GM19099 (cell line): Measurements from ENCODE around the gene TBCEL.

Experiments
- POLR2A ChIP-seq: IDR thresholded peaks from 3 replicates; pipeline ENCODE4 v1.6.1; 2011; ENCODE audit warnings: low read depth; ENCODE audit not compliant: insufficient read length; ENCODE audit errors: extremely low read depth

Gene TBCEL

DNA sequence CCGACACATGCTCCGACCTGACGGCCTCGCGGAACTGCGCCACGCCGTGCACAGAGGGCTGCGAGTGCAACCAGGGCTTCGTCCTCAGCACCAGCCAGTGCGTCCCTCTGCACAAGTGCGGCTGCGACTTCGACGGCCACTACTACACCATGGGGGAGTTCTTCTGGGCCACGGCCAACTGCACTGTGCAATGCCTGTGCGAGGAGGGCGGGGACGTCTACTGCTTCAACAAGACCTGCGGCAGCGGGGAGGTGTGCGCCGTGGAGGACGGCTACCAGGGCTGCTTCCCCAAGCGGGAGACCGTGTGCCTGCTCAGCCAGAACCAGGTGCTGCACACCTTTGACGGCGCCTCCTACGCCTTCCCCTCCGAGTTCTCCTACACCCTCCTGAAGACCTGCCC is 103.9 kb downstream of the TBCEL start:
- no peak for TF ChIP-seq POLR2A

DNA sequence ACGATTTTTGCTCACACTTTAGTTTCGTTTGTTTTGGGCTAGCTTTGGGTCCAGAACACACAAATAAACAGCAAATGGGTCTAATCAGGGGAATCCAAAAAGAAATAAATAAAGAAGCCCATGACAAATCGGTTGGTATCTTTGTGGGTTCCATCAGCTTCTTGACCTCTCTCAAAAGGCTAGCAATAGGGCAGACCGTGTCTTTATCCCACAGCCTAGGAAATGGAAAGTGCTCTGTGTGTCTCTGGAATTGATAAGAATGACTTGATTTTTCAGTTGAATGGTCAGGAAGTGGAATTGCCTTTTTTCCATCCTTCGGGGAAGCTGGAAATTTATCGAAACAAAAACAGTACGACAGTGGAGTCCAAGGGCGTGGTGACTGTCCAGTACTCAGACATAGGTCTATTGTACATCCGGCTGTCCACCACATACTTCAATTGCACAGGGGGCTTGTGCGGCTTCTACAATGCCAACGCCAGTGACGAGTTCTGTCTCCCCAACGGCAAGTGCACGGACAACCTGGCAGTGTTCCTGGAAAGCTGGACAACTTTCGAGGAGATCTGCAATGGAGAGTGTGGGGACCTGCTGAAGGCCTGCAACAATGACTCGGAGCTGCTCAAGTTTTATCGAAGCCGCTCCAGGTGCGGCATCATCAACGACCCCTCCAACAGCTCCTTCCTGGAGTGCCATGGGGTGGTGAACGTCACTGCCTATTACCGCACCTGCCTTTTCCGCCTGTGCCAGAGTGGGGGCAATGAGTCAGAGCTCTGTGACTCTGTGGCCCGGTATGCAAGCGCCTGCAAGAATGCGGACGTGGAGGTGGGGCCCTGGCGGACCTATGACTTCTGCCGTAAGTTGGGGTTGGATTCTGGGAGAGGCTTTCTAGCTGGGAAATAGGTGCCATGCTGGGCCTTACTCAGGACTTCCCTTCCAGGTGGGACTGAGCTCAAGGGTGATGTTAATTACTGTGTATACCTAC is 105.7 kb downstream of the TBCEL start:
- TF ChIP-seq POLR2A = no peak

DNA sequence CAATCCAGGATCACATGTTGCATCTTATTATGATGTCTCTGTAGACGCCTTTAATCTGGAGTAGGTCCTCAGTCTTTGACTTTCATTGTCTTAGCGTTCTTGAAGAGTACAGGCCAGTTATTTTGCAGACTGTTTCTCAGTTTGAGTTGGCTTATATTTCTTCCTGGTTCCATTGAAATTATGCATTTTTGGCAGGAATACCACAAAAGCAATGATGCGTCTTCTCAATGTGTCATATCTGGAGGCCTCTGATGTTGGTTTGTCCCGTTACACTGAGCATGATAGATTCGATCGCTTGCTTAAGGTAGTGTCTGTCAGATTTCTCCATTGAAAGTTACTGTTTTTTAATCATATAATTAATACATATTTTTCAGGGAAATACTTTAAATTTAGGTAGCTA is 107.8 kb downstream of the TBCEL start:
- no peak for TF ChIP-seq POLR2A

DNA sequence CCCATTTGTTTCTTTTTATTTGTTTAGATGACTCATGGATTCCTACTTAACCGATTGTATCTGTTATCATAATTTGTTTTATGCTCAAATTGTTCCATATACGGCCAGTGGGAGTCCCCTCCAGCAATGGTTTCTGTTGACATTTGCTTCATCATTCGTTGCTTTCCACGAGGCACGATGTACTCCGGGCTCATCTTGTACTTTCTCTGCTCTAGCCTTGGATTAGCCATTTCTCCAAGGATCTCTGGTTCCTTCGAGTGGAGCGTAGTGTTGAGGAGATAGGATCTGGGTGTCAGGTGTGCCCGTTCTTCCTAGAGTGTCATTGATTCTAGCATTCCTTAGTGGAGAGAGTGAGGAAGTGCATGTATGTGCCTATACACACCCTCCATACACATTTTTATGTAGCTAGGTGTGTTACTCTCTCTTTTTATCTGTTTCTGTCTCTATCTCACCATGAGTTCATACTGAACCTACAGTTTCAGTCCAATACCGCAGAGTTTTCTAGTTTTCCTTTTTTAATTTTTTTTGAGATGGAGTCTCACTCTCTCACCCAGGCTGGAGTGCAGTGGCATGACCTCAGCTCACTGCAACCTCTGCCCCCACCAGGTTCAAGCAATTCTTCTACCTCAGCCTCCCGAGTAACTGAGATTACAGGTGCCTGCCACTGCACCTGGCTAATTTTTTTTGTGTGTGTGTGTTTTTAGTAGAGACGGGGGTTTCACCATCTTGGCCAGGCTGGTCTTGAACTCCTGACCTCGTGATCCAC is 108.5 kb downstream of the TBCEL start:
- no peak for TF ChIP-seq POLR2A

DNA sequence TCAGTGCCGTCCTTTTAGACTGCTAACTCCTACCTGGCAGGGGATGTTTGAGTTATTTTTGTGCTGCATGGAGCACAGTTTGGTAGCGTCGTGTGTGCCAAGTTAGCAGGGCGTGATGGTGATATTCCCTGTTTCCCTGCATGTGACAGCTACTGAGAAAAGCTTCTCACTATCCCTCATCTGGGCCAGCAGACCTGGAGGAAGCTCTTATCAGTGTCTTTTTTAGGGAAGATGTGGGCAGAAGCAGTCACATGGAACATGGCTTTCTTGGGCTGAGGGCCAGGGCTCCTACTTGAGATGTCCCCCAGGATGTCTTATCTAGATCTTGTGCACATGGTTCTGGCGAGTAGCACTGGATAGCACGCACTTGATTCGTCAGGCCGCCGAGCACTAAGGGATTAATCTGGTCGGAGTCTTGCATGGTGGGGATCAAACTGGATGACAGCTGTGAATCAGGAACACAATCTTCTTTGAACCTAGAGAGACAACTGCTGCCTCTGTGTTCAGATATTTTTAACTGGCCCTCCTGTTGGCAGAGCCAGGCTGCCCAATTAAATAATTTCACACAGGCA is 110.9 kb downstream of the TBCEL start:
- TF ChIP-seq POLR2A = no peak

GRCh38 chr11:121137005-121137404 is 113.1 kb downstream of the TBCEL start:
- no peak for TF ChIP-seq POLR2A

- no peak for TF ChIP-seq POLR2A
Measured at GRCh38 chr11:121138259-121138658, 114.4 kb downstream of the TBCEL start.

DNA sequence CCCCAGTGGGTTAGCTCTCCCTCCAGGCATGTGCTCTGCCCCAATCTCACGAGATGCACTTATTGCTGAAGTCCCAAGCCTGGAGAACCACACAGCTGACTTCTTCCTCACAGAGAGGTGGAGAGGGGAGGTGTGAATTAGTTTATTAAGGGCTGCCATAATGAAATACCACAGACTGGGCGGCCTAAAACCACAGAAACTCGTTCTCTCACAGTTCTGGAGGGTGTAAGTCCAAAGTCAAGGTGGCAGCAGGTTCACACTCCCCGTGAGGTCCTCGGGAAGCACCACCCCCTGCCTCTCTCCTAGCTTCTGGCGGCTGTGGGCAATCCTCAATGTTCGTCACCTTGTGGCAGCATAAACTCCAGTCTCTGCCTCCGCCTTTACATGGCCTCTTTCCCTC is 116.5 kb downstream of the TBCEL start:
- no peak for TF ChIP-seq POLR2A
